Activated gamma-delta T cell treated with anti-CD3 and anti-CD28 coated beads, Interleukin-2, amount 50 U/mL, for 16 hours (primary cell): ENCODE results near the gene SDCCAG8.

ENCODE experiments used
- DNase-seq: peaks from one replicate; pipeline ENCODE4 v3.0.0-alpha.2; 2020; ENCODE audit warnings: low read depth

SDCCAG8 gene

GRCh38 chr1:243483071-243483771 lies 227.4 kb downstream of the SDCCAG8 start:
- DNase-seq: no peak

GRCh38 chr1:243483952-243484351 lies 228.1 kb downstream of the SDCCAG8 start:
- DNase-seq: no peak

- no peak for DNase-seq
These were observed 231.3 kb downstream of the SDCCAG8 start for GRCh38 chr1:243487036-243487648.

GRCh38 chr1:243487649-243488227 lies 231.9 kb downstream of the SDCCAG8 start:
- no peak for DNase-seq

GRCh38 chr1:243488459-243489157 lies 232.8 kb downstream of the SDCCAG8 start:
- DNase-seq: no peak

GRCh38 chr1:243489158-243489527 lies 233.3 kb downstream of the SDCCAG8 start:
- DNase-seq: no peak

GRCh38 chr1:243489681-243490546 lies 234.1 kb downstream of the SDCCAG8 start:
- DNase-seq: no peak

GRCh38 chr1:243490748-243491686 lies 235.2 kb downstream of the SDCCAG8 start:
- no peak for DNase-seq

- no peak for DNase-seq
These were observed 237.6 kb downstream of the SDCCAG8 start for GRCh38 chr1:243493156-243494129.

- no peak for DNase-seq
These were observed 239.0 kb downstream of the SDCCAG8 start for GRCh38 chr1:243494741-243495431.

- DNase-seq: no peak
These were observed 239.8 kb downstream of the SDCCAG8 start for GRCh38 chr1:243495442-243496186.

GRCh38 chr1:243496187-243496646 lies 240.4 kb downstream of the SDCCAG8 start:
- DNase-seq: no peak

GRCh38 chr1:243496806-243497205 lies 241.0 kb downstream of the SDCCAG8 start:
- no peak for DNase-seq

- no peak for DNase-seq
These were observed 242.3 kb downstream of the SDCCAG8 start for GRCh38 chr1:243497939-243498681.

- no peak for DNase-seq
These were observed 243.4 kb downstream of the SDCCAG8 start for GRCh38 chr1:243499248-243499647.

GRCh38 chr1:243499711-243500110 lies 243.9 kb downstream of the SDCCAG8 start:
- no peak for DNase-seq

- DNase-seq: no peak
These were observed 244.7 kb downstream of the SDCCAG8 start for GRCh38 chr1:243500512-243500911.
